ENCODE measurements around the gene NTM.

- no peak for TF ChIP-seq CTCF (IDR thresholded peaks at IDR 0.05; ENCODE audit: poor library complexity, severe bottlenecking)
- TF ChIP-seq SMC3 (conservative IDR thresholded peaks at IDR 0.05; ENCODE audit: poor library complexity) = no peak
- TF ChIP-seq POLR2AphosphoS5 (IDR thresholded peaks at IDR 0.05) = no peak
- no peak for TF ChIP-seq EP300 (conservative IDR thresholded peaks at IDR 0.05; ENCODE audit: poor library complexity, severe bottlenecking)
- no peak for TF ChIP-seq EZH2 (IDR thresholded peaks at IDR 0.05; ENCODE audit: borderline replicate concordance, insufficient read depth, low read length, poor library complexity, severe bottlenecking)
- TF ChIP-seq TAF1 (IDR thresholded peaks at IDR 0.05; ENCODE audit: low read depth) = no peak
- TF ChIP-seq RAD21 (conservative IDR thresholded peaks at IDR 0.05) = no peak
- TF ChIP-seq MXI1 (conservative IDR thresholded peaks at IDR 0.05; ENCODE audit: poor library complexity, severe bottlenecking) = no peak
- TF ChIP-seq REST (IDR thresholded peaks at IDR 0.05; ENCODE audit: borderline replicate concordance) = no peak
These were observed 995.2 kb downstream of the NTM start for GRCh38 chr11:132365650-132366049.

Measured in neural cell (in vitro differentiated cells).